NB4 (cell line): ENCODE data around the gene ARL16.

Experiments used
- DNase-seq: peaks from one replicate; pipeline ENCODE4 v3.0.0; 2010; ENCODE audit warnings: low read depth
- H3K4me3 ChIP-seq: one replicate; pipeline ENCODE4 v1.5.1; 2011; ENCODE audit warnings: mild to moderate bottlenecking, low read depth, low read length, moderate library complexity
- CTCF ChIP-seq: IDR thresholded peaks from one replicate; pipeline ENCODE4 v1.5.1; 2012; ENCODE audit warnings: low read depth, low read length
- MAX ChIP-seq: IDR thresholded peaks from 2 replicates; pipeline ENCODE4 v1.6.1; 2011; ENCODE audit warnings: low read depth, low read length
- MYC ChIP-seq: IDR thresholded peaks from 2 replicates; pipeline ENCODE4 v1.6.1; 2011; ENCODE audit warnings: low read depth, low read length
- POLR2A ChIP-seq: IDR thresholded peaks from 2 replicates; pipeline ENCODE4 v1.6.1; 2011; ENCODE audit warnings: mild to moderate bottlenecking; ENCODE audit not compliant: insufficient read length; ENCODE audit errors: extremely low read depth

The ARL16 gene

GRCh38 chr17:81715872-81716673 is 32.5 kb upstream of the ARL16 start:
- H3K4me3 ChIP-seq = no peak overlapping the region
- TF ChIP-seq MYC (no peak), CTCF (peak; percentile 4), POLR2A (no peak), MAX (no peak)
- no peak for DNase-seq

- H3K4me3 ChIP-seq = no peak overlapping the region
- no peak for DNase-seq
- TF ChIP-seq MAX (no peak), CTCF (no peak), MYC (no peak), POLR2A (no peak)
Measured at GRCh38 chr17:81715107-81715871, 31.7 kb upstream of the ARL16 start.

- no peak overlapping the region for H3K4me3 ChIP-seq
- TF ChIP-seq MYC (no peak), POLR2A (no peak), CTCF (no peak), MAX (no peak)
Measured at GRCh38 chr17:81714412-81715106, 31.0 kb upstream of the ARL16 start.

GRCh38 chr17:81713556-81714411 is 30.2 kb upstream of the ARL16 start:
- DNase-seq = no peak
- H3K4me3 ChIP-seq = peak overlapping the region; percentile 84

More at GRCh38 chr17:81714412-81715106, 31.0 kb upstream of the ARL16 start:
- no peak for DNase-seq

More at GRCh38 chr17:81713556-81714411, 30.2 kb upstream of the ARL16 start:
- no peak for TF ChIP-seq CTCF
- no peak for TF ChIP-seq MAX
- no peak for TF ChIP-seq MYC
- no peak for TF ChIP-seq POLR2A
